T-helper 17 cell (primary cell): Measurements from ENCODE around the gene DYRK4. TPM values are rescaled to one million over a fixed set of nuclear protein-coding genes. Genes with fewer than 3 reads are reported as not detected.
A peak's percentile ranks its signal among the peaks of the same experiment; 100 is the strongest.

Source experiments
- ATAC-seq: fragments of 150-1000 bp; cut with Tn5 transposase; 2 replicates; pipeline ENCODE4 v1.10.0; 2021; ENCODE audit warnings: mild to moderate bottlenecking, moderate library complexity
- DNase-seq, 3 donors: peaks; one replicate each; pipeline versions ENCODE4 v3.0.0 to v3.0.0-alpha.2; 2020 to 2021
- H3K9me3 ChIP-seq: one replicate; pipeline ENCODE4 v1.7.0; 2013; ENCODE audit warnings: low read length, mild to moderate bottlenecking; ENCODE audit not compliant: control insufficient read depth, poor library complexity, severe bottlenecking
- H3K27ac Mint-ChIP-seq: one replicate; pipeline ENCODE4 v1.8.0; 2022; ENCODE audit warnings: mild to moderate bottlenecking, moderate library complexity, mixed read lengths
- H3K27me3 Mint-ChIP-seq: one replicate; pipeline ENCODE4 v1.8.0; 2022; ENCODE audit warnings: mixed read lengths
- H3K36me3 Mint-ChIP-seq: one replicate; pipeline ENCODE4 v1.8.0; 2022; ENCODE audit warnings: low read depth, mixed read lengths
- H3K4me1 Mint-ChIP-seq: one replicate; pipeline ENCODE4 v1.8.0; 2022; ENCODE audit warnings: mild to moderate bottlenecking, mixed read lengths
- H3K4me3 Mint-ChIP-seq: one replicate; pipeline ENCODE4 v1.8.0; 2022; ENCODE audit warnings: mild to moderate bottlenecking, moderate library complexity, mixed read lengths
- total RNA-seq, 4 donors: library from RNA in 2 of 4; stranded (reverse) in 2 of 4; gene quantifications; one replicate each; pipeline ENCODE4 v1.2.3 and lab custom pipeline; 2022 to 2026

DYRK4 gene
- total RNA-seq, 2 donors from 2014 or later, result 10.4 to 11.1 TPM

DNA sequence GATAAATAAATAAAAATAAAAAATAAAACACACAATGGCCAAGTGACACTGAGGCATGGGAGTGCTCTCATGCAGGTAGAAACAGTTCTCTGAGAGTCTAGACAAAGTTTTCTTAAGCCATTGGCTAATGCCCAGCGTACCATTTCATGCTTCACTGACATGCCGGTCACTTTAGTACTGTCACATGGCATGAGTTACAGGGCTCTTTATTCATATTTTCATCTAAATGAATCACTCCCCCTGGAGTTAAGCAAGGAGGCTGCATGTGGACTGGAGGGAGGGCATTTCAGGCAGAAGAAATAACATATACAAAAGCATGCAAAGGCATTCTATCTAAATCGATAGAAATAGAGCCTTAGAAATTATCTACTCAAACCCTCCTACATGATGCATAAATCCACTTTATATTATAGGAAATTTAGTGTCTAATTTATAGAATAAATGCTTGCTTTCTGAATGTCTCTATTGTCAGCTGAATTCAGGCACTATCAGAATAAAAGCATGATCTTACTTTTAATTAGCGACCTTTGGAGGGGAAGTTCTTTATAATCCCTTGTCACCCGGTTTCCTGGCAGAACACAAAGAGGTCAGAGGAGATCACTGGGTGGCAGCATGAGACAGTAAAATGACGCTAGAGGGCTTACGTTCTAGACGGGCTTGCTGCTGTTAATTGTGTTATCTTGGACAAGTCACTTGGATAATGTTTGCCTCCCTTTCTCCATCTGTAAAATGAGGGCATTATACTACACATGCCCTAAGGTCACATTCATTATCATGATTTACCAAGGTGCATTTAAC lies 17.5 kb downstream of the DYRK4 start:
- Mint-ChIP-seq H3K27me3 (peaks cover 16% of the 10 kb centered on the region), H3K4me1 (no peaks in the 10 kb centered on the region), H3K36me3 (no peaks in the 10 kb centered on the region), H3K27ac (no peak overlapping the region), H3K4me3 (no peak overlapping the region)
- DNase-seq, result no peak
- H3K9me3 ChIP-seq, result no peaks in the 10 kb centered on the region
- no peak for ATAC-seq

DNA sequence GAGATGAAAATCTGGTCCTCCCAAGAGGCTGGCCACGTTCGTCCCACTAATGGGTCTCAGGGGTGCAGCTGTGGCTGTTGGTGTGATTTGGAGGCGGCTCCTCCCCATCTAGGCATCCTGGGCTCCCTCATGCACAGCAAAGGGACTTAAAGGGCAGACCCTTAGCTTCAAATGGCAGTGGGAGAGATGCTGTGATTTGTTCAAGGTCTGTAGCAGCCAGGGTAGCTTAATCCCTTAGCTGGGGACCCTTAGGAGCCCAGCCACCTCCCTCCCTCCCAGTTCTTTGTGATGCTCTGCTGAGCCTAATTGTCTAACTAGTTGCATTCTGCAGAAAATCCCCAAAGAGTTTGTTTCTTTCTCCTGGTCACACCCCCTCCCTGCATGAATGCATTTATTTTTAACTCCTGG lies 18.3 kb downstream of the DYRK4 start:
- ATAC-seq (no peak), DNase-seq (no peak)
- no peaks in the 10 kb centered on the region for H3K9me3 ChIP-seq
- Mint-ChIP-seq H3K36me3 (no peaks in the 10 kb centered on the region), H3K27me3 (peaks cover 16% of the 10 kb centered on the region), H3K4me1 (no peaks in the 10 kb centered on the region), H3K4me3 (no peak overlapping the region), H3K27ac (no peak overlapping the region)

DNA sequence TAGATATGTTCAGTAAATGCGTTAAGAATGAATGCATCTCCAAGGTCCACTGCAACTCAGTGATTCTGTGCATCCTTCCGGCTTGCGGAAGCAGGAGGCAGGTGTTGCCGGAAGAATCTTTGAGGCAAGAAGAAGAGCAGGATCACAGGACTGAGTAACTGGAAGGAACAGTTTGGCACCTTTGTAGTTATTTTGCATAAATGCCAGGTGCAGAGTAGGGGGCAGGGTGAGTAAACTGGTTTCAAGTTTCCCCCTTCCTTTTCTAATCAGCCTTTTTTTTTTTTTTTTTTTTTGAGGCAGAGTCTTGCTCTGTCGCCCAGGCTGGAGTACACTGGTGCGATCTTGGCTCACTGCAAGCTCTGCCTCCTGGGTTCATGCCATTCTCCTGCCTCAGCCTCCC lies 22.3 kb downstream of the DYRK4 start:
- Mint-ChIP-seq H3K4me1 (no peaks in the 10 kb centered on the region), H3K27ac (no peak overlapping the region), H3K4me3 (no peak overlapping the region), H3K36me3 (peaks cover 2% of the 10 kb centered on the region), H3K27me3 (peaks cover 33% of the 10 kb centered on the region)
- DNase-seq (no peak), ATAC-seq (no peak)
- H3K9me3 ChIP-seq, result no peaks in the 10 kb centered on the region

DNA sequence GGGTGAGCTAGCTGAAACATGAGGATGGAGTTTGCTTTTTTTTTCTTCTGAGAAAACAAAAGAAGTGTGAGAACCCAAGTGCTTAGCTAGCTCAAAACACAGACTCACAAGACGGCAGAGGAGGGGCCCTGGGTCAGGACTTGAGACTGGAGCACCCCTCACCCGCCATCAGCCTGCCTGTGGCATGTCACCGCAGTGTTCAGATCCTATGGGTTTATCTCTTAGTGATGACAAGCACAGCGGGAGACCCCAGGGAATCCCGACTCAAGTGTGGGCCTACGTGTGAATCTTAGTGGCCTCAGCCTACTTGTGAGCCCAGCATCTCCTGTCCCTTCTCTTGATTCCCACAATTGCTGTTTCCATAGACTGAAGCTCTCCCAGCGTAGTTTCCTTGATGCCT lies 22.9 kb downstream of the DYRK4 start:
- Mint-ChIP-seq H3K27me3 (peaks cover 33% of the 10 kb centered on the region), H3K4me3 (no peak overlapping the region), H3K27ac (no peak overlapping the region), H3K36me3 (peaks cover 2% of the 10 kb centered on the region), H3K4me1 (no peaks in the 10 kb centered on the region)
- DNase-seq (no peak), ATAC-seq (no peak)
- no peaks in the 10 kb centered on the region for H3K9me3 ChIP-seq

DNA sequence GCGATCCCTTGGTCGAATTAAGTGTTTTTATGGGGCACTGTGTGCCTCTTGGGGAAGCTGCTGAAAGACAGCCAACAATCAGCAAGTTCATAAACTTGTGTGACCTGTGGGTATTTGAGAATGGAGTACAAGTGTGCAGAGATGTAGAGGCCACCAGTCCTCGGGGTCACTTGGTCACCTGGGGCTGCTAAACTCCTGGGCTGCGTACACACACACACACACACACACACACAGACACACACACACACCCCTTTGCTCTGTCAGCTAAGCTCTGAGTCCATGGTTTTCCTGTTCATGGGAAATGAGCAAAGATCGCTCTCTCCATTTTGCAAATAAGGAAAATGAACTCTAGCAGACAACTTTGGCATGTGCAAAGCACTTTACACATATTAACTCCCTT lies 24.5 kb downstream of the DYRK4 start:
- Mint-ChIP-seq H3K4me1 (no peaks in the 10 kb centered on the region), H3K27ac (no peak overlapping the region), H3K36me3 (peaks cover 2% of the 10 kb centered on the region), H3K27me3 (peaks cover 34% of the 10 kb centered on the region), H3K4me3 (no peak overlapping the region)
- no peaks in the 10 kb centered on the region for H3K9me3 ChIP-seq
- DNase-seq, result no peak
- ATAC-seq, result no peak

DNA sequence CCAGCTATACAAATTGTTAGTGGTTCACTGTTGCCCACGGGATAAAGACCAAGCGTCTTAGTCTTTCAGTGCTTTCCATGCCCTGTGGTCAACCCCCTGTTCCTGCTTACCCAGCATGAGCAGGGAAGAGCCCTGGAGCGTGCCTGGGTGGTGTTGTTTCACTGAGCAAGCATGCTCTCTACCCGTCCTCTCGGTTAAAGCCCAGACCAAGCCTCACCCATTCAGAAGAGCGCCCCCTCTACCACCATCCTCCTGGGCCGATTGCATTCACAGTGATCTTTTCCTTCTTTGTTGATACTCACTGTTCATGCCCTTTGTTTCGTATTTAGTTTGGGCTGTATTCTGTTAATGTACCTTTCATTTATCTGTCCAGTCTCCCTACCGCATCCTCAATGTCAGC lies 25.1 kb downstream of the DYRK4 start:
- no peak overlapping the region for H3K27ac Mint-ChIP-seq
- H3K4me3 Mint-ChIP-seq, result no peak overlapping the region
- H3K4me1 Mint-ChIP-seq, result no peaks in the 10 kb centered on the region
- ATAC-seq (no peak), DNase-seq (no peak)
- peaks cover 36% of the 10 kb centered on the region for H3K27me3 Mint-ChIP-seq
- no peaks in the 10 kb centered on the region for H3K9me3 ChIP-seq
- H3K36me3 Mint-ChIP-seq, result peaks cover 2% of the 10 kb centered on the region

DNA sequence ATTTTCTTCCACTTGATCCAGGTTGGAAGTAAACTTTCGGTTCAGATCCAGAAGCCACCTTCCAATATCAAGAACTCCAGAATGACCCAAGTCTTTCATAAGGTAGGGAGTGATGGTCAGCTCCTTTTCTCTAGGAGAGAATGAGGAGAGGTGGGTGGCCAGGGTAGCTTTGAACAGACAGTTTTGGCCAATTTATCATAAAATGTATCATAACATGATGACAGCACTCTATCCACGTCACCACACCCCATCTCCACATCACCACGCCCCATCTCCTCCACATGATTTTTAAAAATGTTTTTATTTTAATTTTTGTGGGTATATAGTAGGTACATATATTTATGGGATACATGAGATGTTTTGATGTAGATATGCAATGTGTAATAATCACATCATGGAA lies 26.9 kb downstream of the DYRK4 start:
- ATAC-seq, result no peak
- DNase-seq, result no peak
- no peaks in the 10 kb centered on the region for H3K4me1 Mint-ChIP-seq
- H3K27me3 Mint-ChIP-seq, result peaks cover 40% of the 10 kb centered on the region
- no peak overlapping the region for H3K4me3 Mint-ChIP-seq
- H3K36me3 Mint-ChIP-seq, result peaks cover 2% of the 10 kb centered on the region
- no peak overlapping the region for H3K27ac Mint-ChIP-seq
- H3K9me3 ChIP-seq, result no peaks in the 10 kb centered on the region

DNA sequence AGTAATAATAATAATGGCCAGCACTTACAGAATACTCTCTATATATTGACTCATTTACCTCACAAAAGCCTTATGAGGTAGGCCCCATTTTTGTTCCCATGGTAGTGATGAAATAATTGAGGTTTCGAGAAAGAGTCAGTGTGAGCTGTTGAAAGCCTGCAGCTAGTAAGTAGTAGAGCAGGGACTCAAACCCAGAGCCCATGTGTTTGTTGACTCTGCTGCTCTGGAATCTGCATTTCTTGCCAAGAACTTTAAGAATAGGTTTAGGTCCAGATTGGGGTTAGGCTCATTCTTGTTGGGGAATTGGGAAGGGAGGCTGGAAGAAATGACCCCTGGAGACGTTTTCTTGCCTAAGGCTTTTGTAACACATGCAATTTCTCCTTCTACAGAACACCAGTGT lies 27.9 kb downstream of the DYRK4 start:
- no peak overlapping the region for H3K4me3 Mint-ChIP-seq

DNA sequence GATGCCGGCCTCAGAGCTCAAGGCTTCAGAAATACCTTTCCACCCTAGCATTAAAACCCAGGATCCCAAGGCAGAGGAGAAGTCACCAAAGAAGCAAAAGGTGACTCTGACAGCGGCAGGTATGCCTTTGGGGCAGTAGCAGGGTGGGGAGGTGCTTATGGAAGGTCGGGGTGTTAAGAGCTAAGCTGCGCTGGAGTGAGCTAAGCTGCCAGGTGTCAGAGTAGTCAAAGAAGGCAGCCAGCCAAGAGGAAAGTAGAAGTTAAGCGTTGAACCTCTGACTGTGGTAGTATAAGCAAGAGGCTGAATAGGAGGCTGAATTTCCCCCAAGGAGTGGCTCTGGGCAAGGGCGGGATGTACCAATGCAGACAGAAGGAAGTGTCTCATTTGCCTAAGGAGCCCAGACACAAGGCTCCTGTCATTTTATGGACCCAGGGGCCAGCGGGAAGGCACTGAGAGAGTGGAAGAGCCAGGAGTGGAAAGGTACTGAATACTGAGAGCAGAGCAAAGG lies 29.2 kb downstream of the DYRK4 start:
- DNase-seq, result no peak
- no peak overlapping the region for H3K27ac Mint-ChIP-seq
- no peaks in the 10 kb centered on the region for H3K4me1 Mint-ChIP-seq
- no peak for ATAC-seq
- peaks cover 49% of the 10 kb centered on the region for H3K27me3 Mint-ChIP-seq
- no peaks in the 10 kb centered on the region for H3K9me3 ChIP-seq
- H3K4me3 Mint-ChIP-seq, result no peak overlapping the region
- peaks cover 2% of the 10 kb centered on the region for H3K36me3 Mint-ChIP-seq

More for the DNA sequence above, 27.9 kb downstream of the DYRK4 start:
- Mint-ChIP-seq H3K4me1 (no peaks in the 10 kb centered on the region), H3K36me3 (peaks cover 2% of the 10 kb centered on the region), H3K27me3 (peaks cover 43% of the 10 kb centered on the region), H3K27ac (no peak overlapping the region)
- no peaks in the 10 kb centered on the region for H3K9me3 ChIP-seq
- ATAC-seq (no peak), DNase-seq (no peak)

DNA sequence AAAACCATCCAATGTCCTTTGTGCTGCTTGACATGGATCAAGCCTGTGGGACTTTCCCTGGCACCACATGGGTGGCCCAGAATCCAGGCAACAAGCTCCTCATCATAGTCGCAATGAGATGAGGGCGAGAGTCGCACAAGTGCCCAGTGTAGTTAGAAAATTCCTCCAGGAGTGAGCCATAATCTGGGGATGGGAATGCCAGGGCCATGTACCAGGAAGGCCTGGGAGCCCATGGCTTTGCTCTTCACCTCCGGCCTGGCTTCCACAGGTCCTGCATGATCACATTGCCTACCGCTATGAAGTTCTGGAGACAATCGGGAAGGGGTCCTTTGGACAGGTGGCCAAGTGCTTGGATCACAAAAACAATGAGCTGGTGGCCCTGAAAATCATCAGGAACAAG lies 33.9 kb downstream of the DYRK4 start:
- H3K27me3 Mint-ChIP-seq, result peaks cover 39% of the 10 kb centered on the region
- no peaks in the 10 kb centered on the region for H3K9me3 ChIP-seq
- DNase-seq, result no peak
- H3K36me3 Mint-ChIP-seq, result no peaks in the 10 kb centered on the region
- H3K4me1 Mint-ChIP-seq, result no peaks in the 10 kb centered on the region
- H3K4me3 Mint-ChIP-seq, result no peak overlapping the region
- H3K27ac Mint-ChIP-seq, result no peak overlapping the region
- ATAC-seq, result no peak

DNA sequence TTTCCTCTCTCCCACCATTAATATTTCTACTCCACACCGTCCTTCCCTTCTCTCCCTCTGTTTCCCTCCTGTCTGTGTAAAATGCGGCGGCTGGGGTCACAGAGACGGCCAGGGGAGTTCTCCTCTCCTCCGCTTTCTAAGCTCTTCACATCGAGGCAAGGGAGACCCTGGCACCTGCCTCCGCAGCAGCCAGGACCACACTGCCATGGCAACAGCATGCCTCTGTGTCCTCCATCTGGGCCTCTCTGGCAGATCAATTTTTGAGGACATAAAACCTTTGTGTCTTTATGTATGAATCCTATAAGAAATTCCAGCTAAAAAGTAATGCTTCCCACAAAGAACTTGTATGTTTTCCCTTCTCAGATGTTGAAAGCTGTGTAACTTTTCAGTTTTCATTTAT lies 41.4 kb downstream of the DYRK4 start:
- no peak overlapping the region for H3K27ac Mint-ChIP-seq
- H3K4me3 Mint-ChIP-seq, result no peak overlapping the region
- ATAC-seq, result no peak

DNA sequence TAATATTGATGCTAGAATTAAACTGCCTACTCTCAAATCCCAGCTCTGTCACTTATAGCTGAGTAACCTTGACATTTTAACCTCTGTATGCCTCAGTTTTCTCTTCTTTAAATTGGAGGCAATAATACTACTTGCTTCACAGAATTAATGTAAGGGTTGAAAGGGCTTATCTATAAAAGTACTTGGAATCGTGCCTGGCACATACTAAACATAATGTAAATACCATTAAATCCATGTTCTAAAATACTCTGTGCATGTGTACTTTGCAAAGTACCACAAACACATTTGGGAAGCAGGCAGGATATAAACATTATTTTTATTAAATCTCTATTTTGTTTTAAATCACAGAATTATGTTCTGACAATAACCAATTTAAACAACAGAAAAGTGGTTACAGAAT lies 41.9 kb downstream of the DYRK4 start:
- Mint-ChIP-seq H3K36me3 (peaks cover 14% of the 10 kb centered on the region), H3K4me3 (no peak overlapping the region), H3K27ac (no peak overlapping the region), H3K27me3 (peaks cover 30% of the 10 kb centered on the region), H3K4me1 (peaks cover 15% of the 10 kb centered on the region)
- H3K9me3 ChIP-seq, result no peaks in the 10 kb centered on the region
- DNase-seq (no peak), ATAC-seq (no peak)

More for the DNA sequence above, 41.4 kb downstream of the DYRK4 start:
- H3K4me1 Mint-ChIP-seq, result peaks cover 15% of the 10 kb centered on the region
- peaks cover 32% of the 10 kb centered on the region for H3K27me3 Mint-ChIP-seq
- no peaks in the 10 kb centered on the region for H3K9me3 ChIP-seq
- DNase-seq, result no peak
- H3K36me3 Mint-ChIP-seq, result peaks cover 14% of the 10 kb centered on the region

DNA sequence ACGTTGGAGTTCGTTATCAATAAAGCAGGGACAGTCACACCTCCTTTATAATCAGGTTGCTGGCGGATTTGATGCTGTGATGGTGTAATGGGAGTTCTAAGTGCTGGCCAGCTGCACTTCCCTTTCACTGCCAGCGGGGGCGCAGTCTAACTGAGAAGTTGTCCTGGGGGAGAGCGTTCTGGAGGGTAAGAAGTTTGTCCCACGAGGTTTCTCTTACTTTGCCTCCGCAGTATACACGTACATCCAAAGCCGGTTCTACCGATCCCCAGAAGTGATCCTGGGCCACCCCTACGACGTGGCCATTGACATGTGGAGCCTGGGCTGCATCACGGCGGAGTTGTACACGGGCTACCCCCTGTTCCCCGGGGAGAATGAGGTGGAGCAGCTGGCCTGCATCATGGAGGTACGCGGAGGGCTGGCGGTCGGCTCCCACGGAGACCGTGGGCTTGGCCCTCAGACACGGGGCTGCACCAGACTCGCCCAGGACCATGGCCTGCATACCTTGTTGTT lies 42.7 kb downstream of the DYRK4 start:
- H3K4me3 Mint-ChIP-seq, result peak overlapping the region; percentile 99
- peaks cover 23% of the 10 kb centered on the region for H3K27me3 Mint-ChIP-seq
- no peaks in the 10 kb centered on the region for H3K9me3 ChIP-seq
- peak overlapping the region; percentile 93 for H3K27ac Mint-ChIP-seq
- peaks cover 14% of the 10 kb centered on the region for H3K36me3 Mint-ChIP-seq
- ATAC-seq (peak; percentile 98), DNase-seq (peak; percentile 53 to 70 (median 57))
- H3K4me1 Mint-ChIP-seq, result peaks cover 19% of the 10 kb centered on the region

DNA sequence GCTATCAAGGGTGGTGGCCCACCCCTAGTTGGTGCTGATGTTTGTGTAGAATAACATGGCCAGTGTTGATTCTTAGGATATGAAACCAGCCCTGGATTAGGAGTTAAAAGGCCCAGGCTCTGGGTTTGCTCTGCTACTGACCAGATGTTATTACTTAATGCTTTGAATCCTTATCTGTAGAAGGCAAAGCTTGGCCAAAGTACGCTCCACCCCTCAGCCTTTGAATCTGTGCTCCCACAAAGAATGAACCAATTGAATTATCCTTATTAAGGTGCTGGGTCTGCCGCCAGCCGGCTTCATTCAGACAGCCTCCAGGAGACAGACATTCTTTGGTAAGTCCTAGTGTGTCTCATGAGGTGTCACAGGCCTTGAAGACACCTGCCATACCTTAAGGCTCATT lies 45.0 kb downstream of the DYRK4 start:
- Mint-ChIP-seq H3K4me1 (peaks cover 19% of the 10 kb centered on the region), H3K27ac (peak overlapping the region; percentile 66), H3K4me3 (no peak overlapping the region), H3K27me3 (peaks cover 20% of the 10 kb centered on the region), H3K36me3 (peaks cover 14% of the 10 kb centered on the region)
- no peak for ATAC-seq
- no peak for DNase-seq
- no peaks in the 10 kb centered on the region for H3K9me3 ChIP-seq
